Measurements from ENCODE around the gene WDR33. TPM values are rescaled to one million over a fixed set of nuclear protein-coding genes. Genes with fewer than 3 reads are reported as not detected.

The WDR33 gene
- total RNA-seq, 1 donor from 2014 or later = 54.7 TPM

DNA sequence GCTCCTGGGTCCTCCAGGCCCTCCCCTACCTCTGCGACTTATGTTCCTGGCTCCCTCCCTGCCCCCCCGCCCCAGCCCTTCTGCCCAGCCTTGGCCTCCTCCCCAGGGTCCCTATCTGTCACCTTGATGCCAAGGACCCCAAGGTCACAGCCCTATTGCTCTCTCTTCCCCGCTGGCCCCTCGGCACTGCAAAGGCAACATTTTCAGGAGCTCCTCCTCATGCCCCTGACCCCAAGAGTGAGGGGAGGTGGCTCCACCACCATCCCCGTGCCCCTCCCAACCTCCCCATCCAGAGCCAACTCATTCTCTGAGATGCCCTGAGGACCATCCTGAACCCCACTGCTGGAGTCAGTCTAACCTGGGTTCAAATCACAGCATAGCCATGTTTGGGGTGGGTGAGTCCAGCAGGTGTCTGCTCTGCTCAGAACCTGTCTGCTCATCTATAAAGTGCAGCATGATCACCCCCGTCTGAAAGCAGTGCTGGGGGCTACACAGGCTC lies 147.4 kb downstream of the WDR33 start:
- H3K4me3 Mint-ChIP-seq = peak overlapping the region; percentile 39
- peaks cover 50% of the 10 kb centered on the region for H3K27me3 Mint-ChIP-seq
- no peak for DNase-seq (ENCODE audit: extremely low spot score, unreplicated experiment)
- TF ChIP-seq, protein P1, sequence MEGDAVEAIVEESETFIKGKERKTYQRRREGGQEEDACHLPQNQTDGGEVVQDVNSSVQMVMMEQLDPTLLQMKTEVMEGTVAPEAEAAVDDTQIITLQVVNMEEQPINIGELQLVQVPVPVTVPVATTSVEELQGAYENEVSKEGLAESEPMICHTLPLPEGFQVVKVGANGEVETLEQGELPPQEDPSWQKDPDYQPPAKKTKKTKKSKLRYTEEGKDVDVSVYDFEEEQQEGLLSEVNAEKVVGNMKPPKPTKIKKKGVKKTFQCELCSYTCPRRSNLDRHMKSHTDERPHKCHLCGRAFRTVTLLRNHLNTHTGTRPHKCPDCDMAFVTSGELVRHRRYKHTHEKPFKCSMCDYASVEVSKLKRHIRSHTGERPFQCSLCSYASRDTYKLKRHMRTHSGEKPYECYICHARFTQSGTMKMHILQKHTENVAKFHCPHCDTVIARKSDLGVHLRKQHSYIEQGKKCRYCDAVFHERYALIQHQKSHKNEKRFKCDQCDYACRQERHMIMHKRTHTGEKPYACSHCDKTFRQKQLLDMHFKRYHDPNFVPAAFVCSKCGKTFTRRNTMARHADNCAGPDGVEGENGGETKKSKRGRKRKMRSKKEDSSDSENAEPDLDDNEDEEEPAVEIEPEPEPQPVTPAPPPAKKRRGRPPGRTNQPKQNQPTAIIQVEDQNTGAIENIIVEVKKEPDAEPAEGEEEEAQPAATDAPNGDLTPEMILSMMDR (conservative IDR thresholded peaks at IDR 0.05) = no peak
- H3K36me3 Mint-ChIP-seq = no peaks in the 10 kb centered on the region
- peaks cover 5% of the 10 kb centered on the region for H3K4me1 Mint-ChIP-seq (ENCODE audit: unreplicated experiment)
- H3K27ac Mint-ChIP-seq = no peak overlapping the region
- H3K9me3 Mint-ChIP-seq = no peaks in the 10 kb centered on the region

DNA sequence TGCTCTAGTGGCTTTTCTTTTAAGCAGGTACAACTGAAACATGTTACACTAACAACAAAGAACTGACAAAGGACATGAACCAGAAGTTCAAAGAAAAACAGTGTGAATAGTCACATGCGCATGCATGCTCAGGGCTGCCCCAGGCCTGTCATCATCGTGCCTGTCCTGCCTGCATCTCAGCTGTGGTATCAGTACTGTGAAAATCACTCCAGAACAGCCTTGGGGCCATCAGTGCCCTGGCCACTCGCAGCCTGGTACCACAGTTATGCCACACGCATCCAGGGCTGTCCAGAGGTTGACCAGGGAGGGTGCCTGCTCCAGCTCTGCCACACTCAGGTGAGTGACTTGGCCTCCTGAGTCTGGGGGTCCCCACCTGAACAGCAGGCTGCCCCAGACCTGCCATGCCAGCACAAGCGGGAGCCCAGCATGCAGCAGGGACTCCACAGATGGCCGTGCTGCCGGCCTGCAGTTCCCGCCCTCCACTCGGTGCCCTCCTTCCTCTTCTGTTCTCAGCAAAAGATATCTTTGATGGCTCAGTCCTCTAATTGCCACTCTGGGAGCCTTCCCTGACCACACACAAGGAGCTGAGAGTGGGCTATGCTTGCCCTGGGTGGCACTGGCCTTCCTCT lies 147.9 kb downstream of the WDR33 start:
- no peak for DNase-seq (ENCODE audit: extremely low spot score, unreplicated experiment)
- TF ChIP-seq, protein P1 (conservative IDR thresholded peaks at IDR 0.05) = no peak
- Mint-ChIP-seq H3K27ac (no peak overlapping the region), H3K4me1 (ENCODE audit: unreplicated experiment) (peaks cover 5% of the 10 kb centered on the region), H3K36me3 (no peaks in the 10 kb centered on the region), H3K27me3 (peaks cover 50% of the 10 kb centered on the region), H3K9me3 (no peaks in the 10 kb centered on the region), H3K4me3 (no peak overlapping the region)

DNA sequence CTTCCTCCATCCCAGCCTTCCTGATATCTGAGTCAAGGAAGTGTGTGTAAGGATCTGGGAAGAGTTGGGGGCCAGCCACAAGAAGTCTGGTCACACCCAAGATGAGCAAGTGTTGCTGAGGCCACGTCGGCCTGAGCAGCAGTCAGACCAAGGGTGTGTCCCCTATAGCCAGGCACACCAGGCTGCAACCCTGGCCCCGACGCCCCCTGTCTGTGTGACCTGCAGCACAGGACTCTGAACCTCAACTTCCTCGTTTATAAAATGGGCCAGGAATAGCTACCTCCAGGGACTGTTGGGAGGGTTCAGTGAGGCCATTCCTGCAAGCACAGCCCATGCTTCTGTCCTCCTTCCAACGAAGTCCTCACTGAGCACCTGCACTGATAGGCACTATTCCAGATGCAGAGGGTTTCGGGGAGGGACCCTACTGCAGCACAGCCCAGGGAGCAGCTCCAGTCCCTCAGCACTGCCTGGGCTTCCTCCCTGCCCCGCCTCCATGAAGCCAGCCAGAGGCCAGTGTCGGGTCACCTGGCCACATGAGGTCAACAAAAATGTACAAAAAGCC lies 148.9 kb downstream of the WDR33 start:
- Mint-ChIP-seq H3K4me3 (no peak overlapping the region), H3K27me3 (peaks cover 43% of the 10 kb centered on the region), H3K9me3 (no peaks in the 10 kb centered on the region), H3K27ac (no peak overlapping the region), H3K36me3 (no peaks in the 10 kb centered on the region), H3K4me1 (ENCODE audit: unreplicated experiment) (peaks cover 5% of the 10 kb centered on the region)
- TF ChIP-seq, protein P1 (conservative IDR thresholded peaks at IDR 0.05) = no peak
- no peak for DNase-seq (ENCODE audit: extremely low spot score, unreplicated experiment)

DNA sequence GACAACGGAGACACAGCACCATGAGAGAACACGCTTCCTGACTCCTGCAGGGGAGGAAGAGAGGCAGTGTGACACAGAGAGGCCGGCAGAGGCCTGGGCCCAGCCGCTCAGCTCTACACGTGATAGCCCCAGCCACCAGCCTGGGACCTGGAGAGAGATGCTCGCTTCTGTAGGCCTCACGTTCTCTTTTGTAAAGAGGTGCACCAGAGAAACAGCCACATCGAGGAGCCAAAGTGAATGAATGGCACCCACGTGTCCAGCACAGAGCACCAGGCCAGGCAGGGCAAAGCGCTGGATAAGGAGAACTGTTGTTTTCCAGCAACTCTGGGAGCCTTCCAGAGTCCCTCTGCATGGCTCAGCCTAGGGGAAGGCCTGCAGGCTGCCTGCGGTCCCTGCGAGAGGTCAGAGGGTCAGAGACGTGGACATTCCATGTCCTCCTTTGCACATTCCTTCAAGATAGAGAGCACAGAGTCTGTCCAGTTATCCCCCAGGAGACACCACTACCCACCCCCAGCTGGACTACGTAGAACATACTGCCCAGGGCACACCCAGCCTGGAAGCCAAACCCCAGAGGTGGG lies 149.8 kb downstream of the WDR33 start:
- Mint-ChIP-seq H3K4me3 (no peak overlapping the region), H3K27me3 (peaks cover 34% of the 10 kb centered on the region), H3K9me3 (no peaks in the 10 kb centered on the region), H3K36me3 (no peaks in the 10 kb centered on the region), H3K4me1 (ENCODE audit: unreplicated experiment) (peaks cover 5% of the 10 kb centered on the region), H3K27ac (no peak overlapping the region)
- TF ChIP-seq, protein P1 (conservative IDR thresholded peaks at IDR 0.05) = no peak
- DNase-seq (ENCODE audit: extremely low spot score, unreplicated experiment) = no peak

DNA sequence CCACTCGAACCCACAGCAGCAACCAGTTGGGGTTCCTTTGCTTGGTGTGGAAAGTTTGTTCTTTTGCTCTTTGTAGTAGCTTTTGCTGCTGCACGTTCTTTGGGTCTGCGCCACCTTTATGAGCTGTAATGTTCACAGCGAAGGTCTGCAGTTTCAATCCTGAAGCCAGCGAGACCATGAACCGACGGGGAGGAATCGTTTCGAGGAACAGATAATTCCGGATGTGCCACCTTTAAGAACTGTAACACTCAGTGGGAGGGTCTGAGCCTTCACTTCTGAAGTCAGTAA lies 150.7 kb downstream of the WDR33 start:
- Mint-ChIP-seq H3K9me3 (no peaks in the 10 kb centered on the region), H3K36me3 (no peaks in the 10 kb centered on the region), H3K4me1 (ENCODE audit: unreplicated experiment) (peaks cover 9% of the 10 kb centered on the region), H3K27ac (no peak overlapping the region), H3K27me3 (peaks cover 25% of the 10 kb centered on the region), H3K4me3 (no peak overlapping the region)
- DNase-seq (ENCODE audit: extremely low spot score, unreplicated experiment) = no peak
- TF ChIP-seq, protein P1 (conservative IDR thresholded peaks at IDR 0.05) = no peak
